Bone marrow (tissue), 2 donors: ENCODE measurements around the gene LRRTM4.
"Not testable (repeated sequence)": the region's sequence is repeated elsewhere in the genome, so short reads cannot be mapped to it uniquely, and the experiment has no call there.

Experiments
- DNase-seq, 2 donors: peaks; one replicate each; lab custom pipeline; 2025; lab: John Stamatoyannopoulos, UW

LRRTM4 gene

GRCh38 chr2:77081597-77081996 is 440.6 kb downstream of the LRRTM4 start:
- no peak for DNase-seq

- no peak for DNase-seq
These were observed 457.9 kb downstream of the LRRTM4 start for GRCh38 chr2:77064324-77064723.

GRCh38 chr2:77054938-77055337 is 467.2 kb downstream of the LRRTM4 start:
- DNase-seq, result no peak

- DNase-seq, result no peak
These were observed 475.8 kb downstream of the LRRTM4 start for GRCh38 chr2:77046339-77046738.

GRCh38 chr2:77045456-77045855 is 476.7 kb downstream of the LRRTM4 start:
- not testable (repeated sequence) for DNase-seq

- DNase-seq, result no peak
These were observed 487.7 kb downstream of the LRRTM4 start for GRCh38 chr2:77034445-77034844.

- not testable (repeated sequence) for DNase-seq
These were observed 492.9 kb downstream of the LRRTM4 start for GRCh38 chr2:77029237-77029636.

GRCh38 chr2:77028032-77028600 is 494.1 kb downstream of the LRRTM4 start:
- no peak for DNase-seq

- DNase-seq, result no peak
These were observed 496.5 kb downstream of the LRRTM4 start for GRCh38 chr2:77025714-77026113.

GRCh38 chr2:77021161-77021560 is 501.0 kb downstream of the LRRTM4 start:
- DNase-seq, result no peak

GRCh38 chr2:77018219-77018618 is 504.0 kb downstream of the LRRTM4 start:
- DNase-seq, result no peak

GRCh38 chr2:77017355-77017745 is 504.8 kb downstream of the LRRTM4 start:
- DNase-seq, result no peak

- DNase-seq, result no peak
These were observed 505.5 kb downstream of the LRRTM4 start for GRCh38 chr2:77016443-77017354.

- no peak for DNase-seq
These were observed 508.2 kb downstream of the LRRTM4 start for GRCh38 chr2:77013953-77014352.

GRCh38 chr2:77013457-77013856 is 508.7 kb downstream of the LRRTM4 start:
- no peak for DNase-seq

GRCh38 chr2:77009307-77009706 is 512.9 kb downstream of the LRRTM4 start:
- DNase-seq, result no peak

GRCh38 chr2:77008853-77009252 is 513.3 kb downstream of the LRRTM4 start:
- no peak for DNase-seq

GRCh38 chr2:77007686-77008085 is 514.5 kb downstream of the LRRTM4 start:
- no peak for DNase-seq

- DNase-seq, result no peak
These were observed 516.7 kb downstream of the LRRTM4 start for GRCh38 chr2:77005522-77005921.

- DNase-seq, result no peak
These were observed 520.3 kb downstream of the LRRTM4 start for GRCh38 chr2:77001895-77002294.

GRCh38 chr2:76998704-76999103 is 523.5 kb downstream of the LRRTM4 start:
- no peak for DNase-seq

GRCh38 chr2:76998152-76998551 is 524.0 kb downstream of the LRRTM4 start:
- DNase-seq, result no peak

- no peak for DNase-seq
These were observed 524.9 kb downstream of the LRRTM4 start for GRCh38 chr2:76997296-76997695.
